ENCODE measurements around the gene MPDZ. TPM values are rescaled to one million over a fixed set of nuclear protein-coding genes. Genes with fewer than 3 reads are reported as not detected.

The MPDZ gene
- total RNA-seq, 1 experiment from 2014 or later: 16.6 TPM

DNA sequence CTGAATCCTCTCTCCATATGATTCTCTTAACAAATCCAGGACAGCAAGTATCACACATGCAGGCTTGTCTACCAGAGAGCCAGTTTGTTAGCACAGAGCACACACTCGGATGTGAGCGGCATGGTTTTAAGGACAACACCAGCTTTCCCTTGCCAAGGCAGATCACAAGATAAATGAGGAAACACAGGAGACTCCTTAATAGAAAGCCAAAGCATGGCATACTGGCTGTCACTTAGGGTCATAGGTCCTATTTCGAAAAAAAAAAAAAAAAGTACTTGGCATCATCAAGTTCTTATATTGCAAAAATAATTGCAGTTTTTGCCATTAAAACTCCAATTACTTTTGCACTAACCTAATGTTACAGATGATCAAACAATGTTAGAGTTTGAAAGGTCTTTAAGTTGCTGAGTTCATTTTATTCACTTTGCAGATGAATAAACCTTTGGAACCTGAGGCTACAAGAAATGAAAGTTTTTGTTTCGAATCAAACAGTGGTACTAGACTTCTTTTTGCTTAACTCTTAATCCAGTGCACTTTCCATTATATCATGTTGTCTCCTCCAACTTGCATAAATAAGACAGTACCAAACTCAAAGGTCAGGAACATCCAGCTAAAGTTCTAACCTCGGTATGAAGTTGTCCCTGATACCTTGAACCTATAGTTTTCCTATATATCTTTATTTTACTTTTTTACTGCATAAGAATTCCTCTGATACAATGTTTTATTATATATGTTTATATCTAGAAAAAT lies 138.5 kb downstream of the MPDZ start:
- Histone ChIP-seq H3K27me3 (ENCODE audit: control insufficient read depth, insufficient read depth, low read length) (no peaks in the 10 kb centered on the region), H3K36me3 (ENCODE audit: control insufficient read depth, insufficient read depth, low read length) (no peaks in the 10 kb centered on the region), H3K27ac (ENCODE audit: low read length) (no peak overlapping the region), H3K9me3 (ENCODE audit: control insufficient read depth, insufficient read depth, low read depth, low read length) (no peaks in the 10 kb centered on the region), H3K4me3 (ENCODE audit: low read depth in 2 of 2, low read length in 2 of 2) (no peak overlapping the region), H3K4me1 (ENCODE audit: control insufficient read depth, insufficient read depth, low read length) (no peaks in the 10 kb centered on the region)
- CTCF ChIA-PET: no interaction called here
- POLR2A ChIA-PET: no interaction called here
- in situ Hi-C loops (cut with HindIII; ENCODE audit: low pct_unique_long_range_greater_than_20kb, low sequenced_read_pairs): no loop called here
- intact Hi-C loops (cut with micrococcal nuclease; ENCODE audit: unreplicated experiment): no loop called here
- DNase-seq (ENCODE audit: low read depth, low spot score) (no peak), ATAC-seq (no peak)
- TF ChIP-seq SIN3A (IDR thresholded peaks at IDR 0.05; ENCODE audit: borderline replicate concordance, insufficient read depth, low read depth, low read length) (no peak), POLR2AphosphoS5 (IDR thresholded peaks at IDR 0.05; ENCODE audit: low read depth, low read length) (no peak), REST (IDR thresholded peaks at IDR 0.05; ENCODE audit: insufficient read depth in 1 of 2, low read depth in 2 of 2, low read length in 1 of 2) (no peak), CTCF (IDR thresholded peaks at IDR 0.05) (no peak), TCF7L2 (IDR thresholded peaks at IDR 0.05; ENCODE audit: low read depth, low read length) (no peak)
- no TSS peak for BruUV-seq (replicated peaks)

DNA sequence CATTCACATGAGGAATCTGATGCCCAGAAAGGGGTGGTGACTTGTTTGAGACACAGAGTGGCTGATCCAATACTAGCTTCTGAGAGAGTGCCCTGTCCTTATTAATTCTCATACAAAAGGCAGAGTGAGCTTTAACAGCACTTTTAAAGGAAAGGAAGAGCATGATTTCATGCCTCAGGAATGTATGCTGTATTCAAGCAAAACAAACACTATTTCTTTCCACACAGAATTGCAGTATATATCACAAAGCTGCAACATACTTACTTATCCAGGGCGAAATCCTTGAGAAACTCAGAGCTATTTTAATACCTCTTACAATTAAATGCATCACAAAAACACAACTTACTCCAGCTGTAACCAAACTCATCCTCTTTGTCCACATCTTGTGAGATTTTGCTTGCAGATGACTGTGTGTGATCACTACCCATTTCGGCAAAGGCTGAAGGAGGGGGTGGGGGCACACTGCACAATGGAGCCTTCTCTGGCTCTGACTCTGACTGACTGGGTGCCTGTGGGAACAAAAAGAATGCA lies 139.8 kb downstream of the MPDZ start:
- ChIA-PET POLR2A (no interaction called here), CTCF (no interaction called here)
- in situ Hi-C loops (cut with HindIII; ENCODE audit: low pct_unique_long_range_greater_than_20kb, low sequenced_read_pairs): no loop called here
- Histone ChIP-seq H3K4me3 (ENCODE audit: low read depth in 2 of 2, low read length in 2 of 2) (no peak overlapping the region), H3K9me3 (ENCODE audit: control insufficient read depth, insufficient read depth, low read depth, low read length) (no peaks in the 10 kb centered on the region), H3K4me1 (ENCODE audit: control insufficient read depth, insufficient read depth, low read length) (no peaks in the 10 kb centered on the region), H3K36me3 (ENCODE audit: control insufficient read depth, insufficient read depth, low read length) (no peaks in the 10 kb centered on the region), H3K27me3 (ENCODE audit: control insufficient read depth, insufficient read depth, low read length) (no peaks in the 10 kb centered on the region), H3K27ac (ENCODE audit: low read length) (no peak overlapping the region)
- ATAC-seq (no peak), DNase-seq (ENCODE audit: low read depth, low spot score) (peak; percentile 10)
- TF ChIP-seq REST (IDR thresholded peaks at IDR 0.05; ENCODE audit: insufficient read depth in 1 of 2, low read depth in 2 of 2, low read length in 1 of 2): no peak
- TF ChIP-seq CTCF (IDR thresholded peaks at IDR 0.05): no peak
- no peak for TF ChIP-seq TCF7L2 (IDR thresholded peaks at IDR 0.05; ENCODE audit: low read depth, low read length)
- TF ChIP-seq SIN3A (IDR thresholded peaks at IDR 0.05; ENCODE audit: borderline replicate concordance, insufficient read depth, low read depth, low read length): no peak
- TF ChIP-seq POLR2AphosphoS5 (IDR thresholded peaks at IDR 0.05; ENCODE audit: low read depth, low read length): no peak
- BruUV-seq (replicated peaks): no TSS peak
- intact Hi-C loops (cut with micrococcal nuclease; ENCODE audit: unreplicated experiment): no loop called here
